SU-DHL-6 (cell line): ENCODE results near the gene TFB1M.

Experiments
- EZH2phosphoT487 ChIP-seq: fragments of 200-600 bp; sonication (generic), shearing (Covaris generic); conservative IDR thresholded peaks from 2 replicates; pipeline ENCODE4 v1.6.1; 2018; ENCODE audit warnings: mild to moderate bottlenecking, antibody characterized with exemption, low read length, moderate library complexity, mixed read lengths
- TF ChIP-seq, protein P1 (sequence below): fragments of 200-600 bp; sonication (generic); IDR thresholded peaks from one replicate; pipeline ENCODE4 v1.5.1; 2017; ENCODE audit warnings: antibody characterized with exemption, mild to moderate bottlenecking, low read length, moderate library complexity; ENCODE audit not compliant: insufficient read depth, poor library complexity, severe bottlenecking

DNA sequence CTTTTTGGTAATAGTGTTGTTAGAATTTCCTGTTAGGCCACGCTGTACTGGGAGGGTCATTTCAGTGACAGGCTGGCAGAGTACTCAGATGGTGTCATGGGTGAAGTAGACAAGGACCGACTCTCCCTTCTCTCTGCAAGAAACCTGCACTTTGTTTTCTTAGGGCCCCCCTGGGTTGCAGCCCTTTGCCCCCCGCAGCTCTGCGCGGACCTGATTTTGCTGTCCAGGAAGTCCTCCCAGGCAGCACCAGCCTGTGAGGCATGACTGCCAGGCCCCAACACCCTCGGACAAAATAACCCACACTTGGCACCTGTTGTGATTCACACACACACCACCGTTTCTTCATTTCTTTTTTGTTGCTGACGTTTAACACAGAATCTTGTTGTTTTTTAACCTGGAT, 72.3 kb downstream of the TFB1M start:
- TF ChIP-seq, protein P1, sequence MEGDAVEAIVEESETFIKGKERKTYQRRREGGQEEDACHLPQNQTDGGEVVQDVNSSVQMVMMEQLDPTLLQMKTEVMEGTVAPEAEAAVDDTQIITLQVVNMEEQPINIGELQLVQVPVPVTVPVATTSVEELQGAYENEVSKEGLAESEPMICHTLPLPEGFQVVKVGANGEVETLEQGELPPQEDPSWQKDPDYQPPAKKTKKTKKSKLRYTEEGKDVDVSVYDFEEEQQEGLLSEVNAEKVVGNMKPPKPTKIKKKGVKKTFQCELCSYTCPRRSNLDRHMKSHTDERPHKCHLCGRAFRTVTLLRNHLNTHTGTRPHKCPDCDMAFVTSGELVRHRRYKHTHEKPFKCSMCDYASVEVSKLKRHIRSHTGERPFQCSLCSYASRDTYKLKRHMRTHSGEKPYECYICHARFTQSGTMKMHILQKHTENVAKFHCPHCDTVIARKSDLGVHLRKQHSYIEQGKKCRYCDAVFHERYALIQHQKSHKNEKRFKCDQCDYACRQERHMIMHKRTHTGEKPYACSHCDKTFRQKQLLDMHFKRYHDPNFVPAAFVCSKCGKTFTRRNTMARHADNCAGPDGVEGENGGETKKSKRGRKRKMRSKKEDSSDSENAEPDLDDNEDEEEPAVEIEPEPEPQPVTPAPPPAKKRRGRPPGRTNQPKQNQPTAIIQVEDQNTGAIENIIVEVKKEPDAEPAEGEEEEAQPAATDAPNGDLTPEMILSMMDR, result no peak
- TF ChIP-seq EZH2phosphoT487, result no peak
